ENCODE measurements around the gene VSX2.

DNA sequence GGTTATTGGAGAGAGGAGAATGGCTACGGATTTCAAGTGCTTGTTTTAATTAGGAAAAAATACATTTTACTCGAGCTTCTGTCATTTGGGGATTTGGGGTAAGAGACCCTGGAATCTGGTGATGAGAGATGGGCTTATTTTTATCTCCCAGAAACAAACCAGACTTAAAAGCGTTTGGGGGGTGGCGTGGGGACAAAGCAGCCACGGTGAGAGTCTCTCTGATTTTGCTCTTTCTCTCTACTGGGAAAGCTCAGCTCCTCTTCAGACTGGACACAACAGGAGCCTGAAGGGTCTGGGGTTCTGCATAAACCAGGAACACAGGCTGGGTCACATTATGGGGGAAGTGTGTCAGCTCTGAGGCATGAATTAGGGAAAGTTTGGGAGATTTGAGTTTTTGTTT, 3.8 kb downstream of the VSX2 start:
- TF ChIP-seq, protein P1, sequence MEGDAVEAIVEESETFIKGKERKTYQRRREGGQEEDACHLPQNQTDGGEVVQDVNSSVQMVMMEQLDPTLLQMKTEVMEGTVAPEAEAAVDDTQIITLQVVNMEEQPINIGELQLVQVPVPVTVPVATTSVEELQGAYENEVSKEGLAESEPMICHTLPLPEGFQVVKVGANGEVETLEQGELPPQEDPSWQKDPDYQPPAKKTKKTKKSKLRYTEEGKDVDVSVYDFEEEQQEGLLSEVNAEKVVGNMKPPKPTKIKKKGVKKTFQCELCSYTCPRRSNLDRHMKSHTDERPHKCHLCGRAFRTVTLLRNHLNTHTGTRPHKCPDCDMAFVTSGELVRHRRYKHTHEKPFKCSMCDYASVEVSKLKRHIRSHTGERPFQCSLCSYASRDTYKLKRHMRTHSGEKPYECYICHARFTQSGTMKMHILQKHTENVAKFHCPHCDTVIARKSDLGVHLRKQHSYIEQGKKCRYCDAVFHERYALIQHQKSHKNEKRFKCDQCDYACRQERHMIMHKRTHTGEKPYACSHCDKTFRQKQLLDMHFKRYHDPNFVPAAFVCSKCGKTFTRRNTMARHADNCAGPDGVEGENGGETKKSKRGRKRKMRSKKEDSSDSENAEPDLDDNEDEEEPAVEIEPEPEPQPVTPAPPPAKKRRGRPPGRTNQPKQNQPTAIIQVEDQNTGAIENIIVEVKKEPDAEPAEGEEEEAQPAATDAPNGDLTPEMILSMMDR (IDR thresholded peaks at IDR 0.05; ENCODE audit: insufficient read depth, low read depth, low read length): no peak
- no peak for TF ChIP-seq EZH2 (IDR thresholded peaks at IDR 0.05; ENCODE audit: insufficient read depth, low read length)
